OCI-LY7 (cell line): Measurements from ENCODE around the gene NFYC.

Experiments
- EZH2phosphoT487 ChIP-seq: fragments of 200-600 bp; sonication (generic); IDR thresholded peaks from 2 replicates; pipeline ENCODE4 v1.6.1; 2018; ENCODE audit warnings: low read depth, borderline replicate concordance, mild to moderate bottlenecking, mixed run types, antibody characterized with exemption, low read length, moderate library complexity, mixed read lengths
- TF ChIP-seq, protein P1 (sequence below): fragments of 200-600 bp; sonication (generic); conservative IDR thresholded peaks from 2 replicates; pipeline ENCODE4 v1.5.1; 2014; ENCODE audit warnings: mild to moderate bottlenecking, antibody characterized with exemption, low read length, moderate library complexity, mixed read lengths

DNA sequence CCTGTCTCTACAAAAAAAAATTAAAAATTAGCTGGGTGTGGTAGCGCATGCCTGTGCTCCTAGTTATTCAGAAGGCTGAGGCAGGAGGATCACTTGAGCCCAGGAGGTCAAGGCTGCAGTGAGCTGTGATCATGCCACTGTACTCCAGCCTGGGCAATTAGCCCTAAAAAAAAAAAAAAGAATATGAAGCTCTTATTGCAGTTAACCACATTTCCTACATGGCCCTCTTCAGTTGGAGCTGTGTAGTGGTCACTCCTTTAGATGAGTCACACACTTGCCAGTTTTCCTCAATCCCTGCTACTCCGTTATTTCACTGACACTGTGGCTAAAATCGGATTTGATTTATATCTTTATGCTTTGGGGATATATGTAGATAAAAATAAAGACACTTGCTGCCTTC lies 11.8 kb downstream of the NFYC start:
- TF ChIP-seq, protein P1, sequence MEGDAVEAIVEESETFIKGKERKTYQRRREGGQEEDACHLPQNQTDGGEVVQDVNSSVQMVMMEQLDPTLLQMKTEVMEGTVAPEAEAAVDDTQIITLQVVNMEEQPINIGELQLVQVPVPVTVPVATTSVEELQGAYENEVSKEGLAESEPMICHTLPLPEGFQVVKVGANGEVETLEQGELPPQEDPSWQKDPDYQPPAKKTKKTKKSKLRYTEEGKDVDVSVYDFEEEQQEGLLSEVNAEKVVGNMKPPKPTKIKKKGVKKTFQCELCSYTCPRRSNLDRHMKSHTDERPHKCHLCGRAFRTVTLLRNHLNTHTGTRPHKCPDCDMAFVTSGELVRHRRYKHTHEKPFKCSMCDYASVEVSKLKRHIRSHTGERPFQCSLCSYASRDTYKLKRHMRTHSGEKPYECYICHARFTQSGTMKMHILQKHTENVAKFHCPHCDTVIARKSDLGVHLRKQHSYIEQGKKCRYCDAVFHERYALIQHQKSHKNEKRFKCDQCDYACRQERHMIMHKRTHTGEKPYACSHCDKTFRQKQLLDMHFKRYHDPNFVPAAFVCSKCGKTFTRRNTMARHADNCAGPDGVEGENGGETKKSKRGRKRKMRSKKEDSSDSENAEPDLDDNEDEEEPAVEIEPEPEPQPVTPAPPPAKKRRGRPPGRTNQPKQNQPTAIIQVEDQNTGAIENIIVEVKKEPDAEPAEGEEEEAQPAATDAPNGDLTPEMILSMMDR: no peak
- TF ChIP-seq EZH2phosphoT487: no peak
